AG20443 (cell line): ENCODE measurements around the gene SNCA.

Experiments used
- DNase-seq: peaks from one replicate; pipeline ENCODE4 v3.0.0; 2012; ENCODE audit warnings: low spot score, mixed read lengths

SNCA gene

GRCh38 chr4:89814362-89814761 lies 22.6 kb downstream of the SNCA start:
- no peak for DNase-seq

- DNase-seq = no peak
These were observed 23.8 kb downstream of the SNCA start for GRCh38 chr4:89813197-89813596.

- no peak for DNase-seq
These were observed 29.4 kb downstream of the SNCA start for GRCh38 chr4:89807441-89808140.

GRCh38 chr4:89805297-89805696 lies 31.7 kb downstream of the SNCA start:
- no peak for DNase-seq

- DNase-seq = no peak
These were observed 33.0 kb downstream of the SNCA start for GRCh38 chr4:89803915-89804314.

GRCh38 chr4:89803036-89803435 lies 33.9 kb downstream of the SNCA start:
- DNase-seq = no peak

- DNase-seq = no peak
These were observed 36.3 kb downstream of the SNCA start for GRCh38 chr4:89800527-89801103.

GRCh38 chr4:89800012-89800516 lies 36.9 kb downstream of the SNCA start:
- DNase-seq = no peak

GRCh38 chr4:89799071-89799470 lies 37.9 kb downstream of the SNCA start:
- no peak for DNase-seq

GRCh38 chr4:89797117-89797516 lies 39.8 kb downstream of the SNCA start:
- no peak for DNase-seq

- no peak for DNase-seq
These were observed 48.5 kb downstream of the SNCA start for GRCh38 chr4:89788206-89789072.

GRCh38 chr4:89784686-89785231 lies 52.2 kb downstream of the SNCA start:
- DNase-seq = no peak

GRCh38 chr4:89781321-89781720 lies 55.6 kb downstream of the SNCA start:
- DNase-seq = no peak

GRCh38 chr4:89773805-89774204 lies 63.2 kb downstream of the SNCA start:
- no peak for DNase-seq

GRCh38 chr4:89769856-89770255 lies 67.1 kb downstream of the SNCA start:
- no peak for DNase-seq

GRCh38 chr4:89767924-89768323 lies 69.0 kb downstream of the SNCA start:
- no peak for DNase-seq

- DNase-seq = peak; percentile 44
These were observed 71.0 kb downstream of the SNCA start for GRCh38 chr4:89765966-89766365.

GRCh38 chr4:89765528-89765927 lies 71.4 kb downstream of the SNCA start:
- no peak for DNase-seq

GRCh38 chr4:89762311-89762710 lies 74.7 kb downstream of the SNCA start:
- DNase-seq = no peak

- no peak for DNase-seq
These were observed 77.5 kb downstream of the SNCA start for GRCh38 chr4:89759426-89759825.

GRCh38 chr4:89757154-89757719 lies 79.7 kb downstream of the SNCA start:
- no peak for DNase-seq

- DNase-seq = no peak
These were observed 81.7 kb downstream of the SNCA start for GRCh38 chr4:89755220-89755619.
